DOHH2 (cell line): ENCODE measurements around the gene SLC29A3.

ENCODE experiments used
- H3F3A ChIP-seq: fragments of 200-600 bp; sonication (generic), shearing (Covaris generic); 2 replicates; pipeline ENCODE4 v1.6.0; 2016; ENCODE audit warnings: antibody characterized with exemption, mild to moderate bottlenecking; ENCODE audit not compliant: control insufficient read depth, insufficient read depth
- H3K27ac ChIP-seq: fragments of 200-600 bp; sonication (generic); 2 replicates; pipeline ENCODE4 v1.5.1; 2014; ENCODE audit warnings: low read depth, mild to moderate bottlenecking, low read length, moderate library complexity
- H3K27me3 ChIP-seq: fragments of 200-600 bp; sonication (generic); 2 replicates; pipeline ENCODE4 v1.6.1; 2014; ENCODE audit warnings: mild to moderate bottlenecking, low read length, mixed read lengths; ENCODE audit not compliant: control insufficient read depth
- H3K36me3 ChIP-seq: fragments of 200-600 bp; sonication (generic); 2 replicates; pipeline ENCODE4 v1.6.1; 2014; ENCODE audit warnings: mild to moderate bottlenecking, low read length, moderate library complexity, mixed read lengths; ENCODE audit not compliant: control insufficient read depth
- H3K4me1 ChIP-seq: fragments of 200-600 bp; sonication (generic); 2 replicates; pipeline ENCODE4 v1.6.1; 2014; ENCODE audit warnings: mild to moderate bottlenecking, low read length, mixed read lengths; ENCODE audit not compliant: control insufficient read depth
- H3K4me2 ChIP-seq: fragments of 200-600 bp; sonication (generic); 2 replicates; pipeline ENCODE4 v1.6.0; 2014; ENCODE audit warnings: mild to moderate bottlenecking, low read length, moderate library complexity
- H3K4me3 ChIP-seq: fragments of 200-600 bp; sonication (generic); 2 replicates; pipeline ENCODE4 v1.5.1; 2014; ENCODE audit warnings: mild to moderate bottlenecking, low read length, mixed read lengths
- H3K79me2 ChIP-seq: fragments of 200-600 bp; sonication (generic); 2 replicates; pipeline ENCODE4 v1.6.1; 2014; ENCODE audit warnings: mild to moderate bottlenecking, low read length, mixed read lengths; ENCODE audit not compliant: control insufficient read depth
- H3K9me2 ChIP-seq: fragments of 200-600 bp; sonication (generic); replicated peaks from 2 replicates; pipeline ENCODE4 v1.6.1; 2014; ENCODE audit warnings: mild to moderate bottlenecking, low read length, mixed read lengths; ENCODE audit not compliant: control insufficient read depth
- H3K9me3 ChIP-seq: fragments of 200-600 bp; sonication (generic); 2 replicates; pipeline ENCODE4 v1.6.1; 2014; ENCODE audit warnings: antibody characterized with exemption, low read length, mixed read lengths; ENCODE audit not compliant: control insufficient read depth, insufficient read depth
- H4K20me1 ChIP-seq: fragments of 200-600 bp; sonication (generic); 2 replicates; pipeline ENCODE4 v1.6.0; 2014; ENCODE audit warnings: low read depth, mild to moderate bottlenecking, antibody characterized with exemption, low read length, moderate library complexity; ENCODE audit not compliant: control insufficient read depth, insufficient read depth
- EZH2phosphoT487 ChIP-seq: fragments of 200-600 bp; sonication (generic); IDR thresholded peaks from 2 replicates; pipeline ENCODE4 v1.6.1; 2017; ENCODE audit warnings: borderline replicate concordance, mild to moderate bottlenecking, antibody characterized with exemption, low read length, moderate library complexity, mixed read lengths
- TF ChIP-seq, protein P1 (sequence below): fragments of 200-600 bp; sonication (generic); IDR thresholded peaks from one replicate; pipeline ENCODE4 v1.5.1; 2014; ENCODE audit warnings: antibody characterized with exemption, mild to moderate bottlenecking, low read depth, low read length; ENCODE audit not compliant: poor library complexity, severe bottlenecking

SLC29A3 gene

DNA sequence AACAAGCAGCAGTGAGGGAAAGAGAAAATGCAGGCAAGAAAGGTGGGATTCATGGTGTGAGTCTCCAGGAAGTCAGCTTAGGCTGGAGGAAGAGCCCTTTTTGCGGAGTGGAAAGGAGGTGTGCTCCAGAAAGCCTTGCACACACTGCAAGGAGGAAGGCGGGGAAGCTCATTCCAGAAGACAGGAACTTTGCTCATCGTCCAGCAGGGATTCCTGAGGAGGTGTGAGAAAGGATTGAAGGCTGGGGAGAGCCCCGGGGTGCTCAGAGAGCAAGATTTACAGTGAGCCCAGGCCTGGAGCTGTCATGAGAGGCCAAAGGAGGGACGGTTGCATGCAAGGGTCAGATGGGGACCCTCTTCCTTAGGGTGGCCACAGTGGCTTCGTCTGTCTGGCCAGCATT, 17.6 kb downstream of the SLC29A3 start:
- Histone ChIP-seq H4K20me1 (no peaks in the 10 kb centered on the region), H3K79me2 (no peaks in the 10 kb centered on the region), H3K4me3 (no peak overlapping the region), H3K27me3 (no peaks in the 10 kb centered on the region), H3K4me2 (no peak overlapping the region), H3K9me3 (no peaks in the 10 kb centered on the region), H3K9me2 (no peaks in the 10 kb centered on the region), H3K27ac (no peak overlapping the region), H3F3A (no peaks in the 10 kb centered on the region), H3K36me3 (no peaks in the 10 kb centered on the region), H3K4me1 (0 out of 2 replicates have a peak, but pooled peaks cover 3% of the 10 kb centered on the region)
- TF ChIP-seq, protein P1, sequence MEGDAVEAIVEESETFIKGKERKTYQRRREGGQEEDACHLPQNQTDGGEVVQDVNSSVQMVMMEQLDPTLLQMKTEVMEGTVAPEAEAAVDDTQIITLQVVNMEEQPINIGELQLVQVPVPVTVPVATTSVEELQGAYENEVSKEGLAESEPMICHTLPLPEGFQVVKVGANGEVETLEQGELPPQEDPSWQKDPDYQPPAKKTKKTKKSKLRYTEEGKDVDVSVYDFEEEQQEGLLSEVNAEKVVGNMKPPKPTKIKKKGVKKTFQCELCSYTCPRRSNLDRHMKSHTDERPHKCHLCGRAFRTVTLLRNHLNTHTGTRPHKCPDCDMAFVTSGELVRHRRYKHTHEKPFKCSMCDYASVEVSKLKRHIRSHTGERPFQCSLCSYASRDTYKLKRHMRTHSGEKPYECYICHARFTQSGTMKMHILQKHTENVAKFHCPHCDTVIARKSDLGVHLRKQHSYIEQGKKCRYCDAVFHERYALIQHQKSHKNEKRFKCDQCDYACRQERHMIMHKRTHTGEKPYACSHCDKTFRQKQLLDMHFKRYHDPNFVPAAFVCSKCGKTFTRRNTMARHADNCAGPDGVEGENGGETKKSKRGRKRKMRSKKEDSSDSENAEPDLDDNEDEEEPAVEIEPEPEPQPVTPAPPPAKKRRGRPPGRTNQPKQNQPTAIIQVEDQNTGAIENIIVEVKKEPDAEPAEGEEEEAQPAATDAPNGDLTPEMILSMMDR = no peak
- TF ChIP-seq EZH2phosphoT487 = no peak

DNA sequence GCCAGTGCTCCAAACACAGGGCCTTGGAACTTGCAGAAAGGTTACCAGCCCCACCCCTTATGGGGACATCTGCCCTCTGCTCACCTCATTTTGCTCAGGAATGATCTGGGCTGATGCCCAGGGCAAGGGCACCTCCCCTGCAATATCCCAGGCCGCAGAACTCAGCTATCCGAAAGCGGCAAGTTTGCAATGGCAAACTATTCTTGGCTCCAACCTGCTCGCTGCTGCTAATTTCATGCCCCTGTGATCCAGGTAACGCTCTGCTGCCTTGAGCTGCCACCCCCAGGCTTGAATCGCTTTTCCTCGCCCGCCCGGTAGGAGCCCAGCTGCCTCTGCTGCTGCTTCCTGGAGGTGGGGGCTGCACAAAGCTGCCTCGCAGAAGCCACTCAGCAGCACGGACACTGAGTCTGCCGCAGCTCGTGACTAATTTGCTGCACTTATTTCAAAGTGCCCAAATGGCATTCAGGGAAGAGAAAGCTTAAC, 18.2 kb downstream of the SLC29A3 start:
- no peaks in the 10 kb centered on the region for H3K9me3 ChIP-seq
- no peak overlapping the region for H3K27ac ChIP-seq
- H3F3A ChIP-seq = no peaks in the 10 kb centered on the region
- H3K4me2 ChIP-seq = no peak overlapping the region
- no peaks in the 10 kb centered on the region for H3K79me2 ChIP-seq
- no peak overlapping the region for H3K4me3 ChIP-seq
- TF ChIP-seq EZH2phosphoT487 = no peak
- TF ChIP-seq, protein P1 = no peak
- no peaks in the 10 kb centered on the region for H3K9me2 ChIP-seq
- H3K36me3 ChIP-seq = no peaks in the 10 kb centered on the region
- H4K20me1 ChIP-seq = no peaks in the 10 kb centered on the region
- 0 out of 2 replicates have a peak, but pooled peaks cover 3% of the 10 kb centered on the region for H3K4me1 ChIP-seq
- no peaks in the 10 kb centered on the region for H3K27me3 ChIP-seq

DNA sequence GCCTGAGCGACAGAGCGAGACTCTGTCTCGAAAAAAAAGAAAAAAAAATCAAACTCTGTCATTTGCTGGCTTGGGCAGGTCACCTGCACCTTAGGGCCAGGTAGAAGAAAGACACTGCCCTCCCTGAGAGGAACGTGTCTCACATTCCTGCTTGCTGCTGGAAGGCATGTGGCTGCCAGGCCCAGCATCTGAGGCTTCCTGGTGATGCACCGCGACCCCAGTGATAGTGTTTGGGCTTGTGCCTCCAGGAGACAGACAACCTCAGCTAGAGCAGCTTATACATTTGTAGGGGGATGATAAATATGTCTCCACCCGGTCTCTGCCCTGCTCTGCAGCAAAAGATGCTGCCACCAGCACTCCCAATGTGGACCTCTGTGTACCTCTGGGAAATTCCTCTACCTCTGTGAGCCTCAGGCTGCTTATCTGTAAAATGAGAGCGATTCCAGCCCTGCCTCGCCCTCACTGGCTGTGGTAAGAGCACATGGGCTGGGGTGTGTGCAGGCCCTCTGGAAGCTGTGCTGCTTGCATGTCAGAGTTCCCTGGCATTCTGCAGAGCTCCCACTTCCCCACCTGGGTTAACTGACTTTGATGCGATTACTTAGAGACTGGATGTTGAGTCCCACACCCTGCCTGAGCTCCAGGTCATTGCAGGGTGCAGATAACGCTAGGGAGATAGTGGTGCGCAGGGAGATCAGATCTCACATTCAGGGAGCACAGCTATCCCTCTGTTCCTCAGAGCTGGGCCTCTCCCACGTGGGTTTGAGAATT, 19.9 kb downstream of the SLC29A3 start:
- Histone ChIP-seq H4K20me1 (no peaks in the 10 kb centered on the region), H3F3A (no peaks in the 10 kb centered on the region), H3K4me2 (no peak overlapping the region), H3K36me3 (no peaks in the 10 kb centered on the region), H3K4me1 (no peaks in the 10 kb centered on the region), H3K9me3 (no peaks in the 10 kb centered on the region), H3K27ac (no peak overlapping the region), H3K27me3 (no peaks in the 10 kb centered on the region), H3K4me3 (no peak overlapping the region), H3K9me2 (no peaks in the 10 kb centered on the region), H3K79me2 (no peaks in the 10 kb centered on the region)
- TF ChIP-seq, protein P1 = no peak
- no peak for TF ChIP-seq EZH2phosphoT487
